Vagina (tissue), 2 donors: ENCODE results near the gene FUT9. TPM values are rescaled to one million over a fixed set of nuclear protein-coding genes. Genes with fewer than 3 reads are reported as not detected.

Experiments used
- DNase-seq, 2 donors: peaks; one replicate each; pipeline ENCODE4 v3.0.0-alpha.2; 2017; ENCODE audit errors: extremely low spot score in 2 of 2
- H3K27ac ChIP-seq: fragments of 200-600 bp; sonication (generic); one replicate; pipeline ENCODE4 v1.5.1; 2019
- H3K27me3 ChIP-seq: fragments of 200-600 bp; sonication (generic); one replicate; pipeline ENCODE4 v1.5.1; 2019
- H3K36me3 ChIP-seq, 2 donors: fragments of 200-600 bp; sonication (generic); one replicate each; pipeline ENCODE4 v1.5.1; 2017 to 2019
- H3K4me1 ChIP-seq: fragments of 200-600 bp; sonication (generic); one replicate; pipeline ENCODE4 v1.5.1; 2019
- H3K4me3 ChIP-seq, 2 donors: fragments of 200-600 bp; sonication (generic); 1 replicate in 1 of 2; 2 replicates in 1 of 2; pipeline ENCODE4 v1.5.1; 2016 to 2019
- H3K9me3 ChIP-seq: fragments of 200-600 bp; sonication (generic); one replicate; pipeline ENCODE4 v1.5.1; 2019
- CTCF ChIP-seq, 3 experiments: fragments of 450-650 bp in 2 of 3; fragments of 200-600 bp in 1 of 3; sonication (generic) in 1 of 3; IDR thresholded peaks; one replicate each; pipeline ENCODE4 v1.5.1; 2017 to 2019; ENCODE audit warnings: antibody characterized with exemption in 3 of 3, mild to moderate bottlenecking in 2 of 3, moderate library complexity in 2 of 3
- POLR2A ChIP-seq, 2 donors: fragments of 450-650 bp; IDR thresholded peaks; one replicate each; pipeline ENCODE4 v1.6.1; 2017; ENCODE audit warnings: antibody characterized with exemption in 2 of 2, mild to moderate bottlenecking in 2 of 2, moderate library complexity in 2 of 2
- POLR2AphosphoS5 ChIP-seq, 2 donors: sonication (generic); formaldehyde crosslinking; IDR thresholded peaks; one replicate each; pipeline ENCODE4 v1.9.0; 2017; ENCODE audit warnings: antibody characterized with exemption in 2 of 2, mild to moderate bottlenecking in 2 of 2, low read depth in 1 of 2; ENCODE audit not compliant: insufficient read depth in 1 of 2
- intact Hi-C: fragments of 100-400 bp; cut with DNase I; formaldehyde crosslinking; loops from one replicate; pipeline ENCODE4 v1.15.1; 2023
- total RNA-seq: library from RNA; depleted of rRNA; stranded (reverse); fragments of >200 nt; gene quantifications from one replicate; pipeline ENCODE4 v1.2.3, GENCODE V29; 2016

Gene FUT9
- total RNA-seq, 1 donor from 2014 or later: not detected

- intact Hi-C loops: no loop called here
Measured at GRCh38 chr6:96022225-96022624, 6.5 kb downstream of the FUT9 start.

DNA sequence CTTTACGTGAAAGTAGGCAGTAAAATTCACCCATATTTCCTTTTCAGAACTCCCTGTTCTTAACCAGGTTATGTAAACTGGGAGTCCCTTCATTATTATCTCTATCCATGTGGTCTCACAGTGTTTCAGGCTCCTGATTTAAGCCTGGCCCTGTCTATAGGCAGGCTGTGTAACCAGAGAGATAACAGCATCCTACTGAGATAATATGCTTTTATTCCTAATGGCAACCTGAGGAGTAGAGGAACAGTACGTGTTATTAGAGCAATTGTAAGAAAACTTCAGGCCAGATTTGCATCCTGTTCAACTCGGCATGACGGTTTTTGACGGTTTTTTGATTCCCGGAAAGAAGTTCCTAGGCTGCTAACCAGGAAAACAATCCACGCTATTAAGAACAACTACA lies 16.9 kb downstream of the FUT9 start:
- no peaks in the 10 kb centered on the region for H3K27me3 ChIP-seq
- H3K4me1 ChIP-seq: no peaks in the 10 kb centered on the region
- no peaks in the 10 kb centered on the region for H3K36me3 ChIP-seq
- no peak overlapping the region for H3K27ac ChIP-seq
- DNase-seq: no peak
- intact Hi-C loops: no loop called here
- H3K9me3 ChIP-seq: no peaks in the 10 kb centered on the region
- no peak overlapping the region for H3K4me3 ChIP-seq
- TF ChIP-seq CTCF (IDR thresholded peaks at IDR 0.05): no peak
- TF ChIP-seq POLR2A (IDR thresholded peaks at IDR 0.05): no peak
- TF ChIP-seq POLR2AphosphoS5 (IDR thresholded peaks at IDR 0.05; ENCODE audit: insufficient read depth in 1 of 2, low read depth in 1 of 2): no peak

More at GRCh38 chr6:96022225-96022624, 6.5 kb downstream of the FUT9 start:
- no peaks in the 10 kb centered on the region for H3K4me1 ChIP-seq
- no peaks in the 10 kb centered on the region for H3K36me3 ChIP-seq
- H3K27ac ChIP-seq: no peak overlapping the region
- no peak for DNase-seq
- H3K9me3 ChIP-seq: no peaks in the 10 kb centered on the region
- H3K27me3 ChIP-seq: no peaks in the 10 kb centered on the region
- no peak for TF ChIP-seq CTCF (IDR thresholded peaks at IDR 0.05)
- no peak for TF ChIP-seq POLR2AphosphoS5 (IDR thresholded peaks at IDR 0.05; ENCODE audit: insufficient read depth in 1 of 2, low read depth in 1 of 2)
- no peak for TF ChIP-seq POLR2A (IDR thresholded peaks at IDR 0.05)
- no peak overlapping the region for H3K4me3 ChIP-seq

DNA sequence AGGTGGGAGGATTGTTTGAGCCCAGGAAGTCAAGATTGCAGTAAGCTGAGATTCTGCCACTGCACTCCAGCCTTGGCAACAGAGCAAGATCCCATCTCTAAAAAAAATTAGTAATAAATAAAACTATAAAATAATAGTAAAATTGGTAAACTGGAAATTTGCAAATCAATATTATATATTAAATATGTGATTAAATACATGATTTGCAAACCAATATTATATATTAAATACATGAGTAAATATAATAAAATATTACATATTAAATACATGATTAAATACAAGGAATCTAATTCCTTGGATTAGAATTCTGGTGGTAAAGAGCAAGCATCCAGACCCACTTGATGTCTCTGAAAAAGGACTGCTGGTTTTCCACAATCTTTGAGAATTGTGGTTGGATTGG lies 35.8 kb downstream of the FUT9 start:
- no peaks in the 10 kb centered on the region for H3K9me3 ChIP-seq
- H3K27ac ChIP-seq: no peak overlapping the region
- intact Hi-C loops: no loop called here
- DNase-seq: no peak
- no peak overlapping the region for H3K4me3 ChIP-seq
- TF ChIP-seq POLR2A (IDR thresholded peaks at IDR 0.05) (no peak), POLR2AphosphoS5 (IDR thresholded peaks at IDR 0.05; ENCODE audit: insufficient read depth in 1 of 2, low read depth in 1 of 2) (no peak), CTCF (IDR thresholded peaks at IDR 0.05) (no peak)
- no peaks in the 10 kb centered on the region for H3K4me1 ChIP-seq
- no peaks in the 10 kb centered on the region for H3K36me3 ChIP-seq
- no peaks in the 10 kb centered on the region for H3K27me3 ChIP-seq

DNA sequence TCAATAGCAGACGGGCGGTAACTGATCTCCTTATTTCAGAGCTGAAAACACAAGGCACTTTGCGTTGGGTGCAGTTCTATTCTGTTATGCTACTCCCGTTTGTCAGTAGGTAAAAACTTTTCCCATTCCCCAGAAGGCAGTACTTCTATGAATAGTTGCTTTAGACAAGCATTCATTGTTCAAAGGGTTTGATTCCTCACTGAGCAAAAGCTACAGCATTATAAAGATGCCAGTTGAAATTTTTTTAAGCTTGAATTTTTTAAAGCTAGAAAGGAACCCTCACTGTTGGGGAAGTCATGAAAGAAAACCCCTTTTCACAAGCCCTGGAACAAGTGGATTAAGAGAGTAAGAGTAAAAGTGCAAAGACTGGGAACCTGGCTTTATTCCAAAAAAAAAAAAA lies 42.3 kb downstream of the FUT9 start:
- no peak overlapping the region for H3K27ac ChIP-seq
- no peaks in the 10 kb centered on the region for H3K9me3 ChIP-seq
- no peak overlapping the region for H3K4me3 ChIP-seq
- H3K36me3 ChIP-seq: no peaks in the 10 kb centered on the region
- H3K4me1 ChIP-seq: no peaks in the 10 kb centered on the region
- intact Hi-C loops: no loop called here
- TF ChIP-seq POLR2A (IDR thresholded peaks at IDR 0.05): no peak
- DNase-seq: no peak
- no peaks in the 10 kb centered on the region for H3K27me3 ChIP-seq

DNA sequence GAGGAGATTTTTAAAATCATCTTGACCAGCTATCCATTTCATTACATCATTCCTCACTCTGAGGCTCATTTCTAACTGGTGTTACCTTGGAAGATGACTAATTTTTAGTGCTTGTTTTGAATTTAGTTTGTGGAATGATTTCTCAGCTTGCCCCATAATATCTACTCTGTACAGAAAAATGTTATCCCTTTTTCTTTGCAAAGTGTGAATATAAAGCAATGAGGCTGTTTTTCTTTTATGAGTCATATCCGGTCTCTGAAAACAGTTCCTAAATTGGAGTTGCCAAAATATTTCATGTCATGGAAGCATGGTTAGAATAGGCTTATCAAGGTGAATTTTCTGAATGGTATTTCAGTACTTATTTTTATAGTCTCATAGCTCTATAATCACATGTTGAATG lies 43.8 kb downstream of the FUT9 start:
- Histone ChIP-seq H3K27me3 (no peaks in the 10 kb centered on the region), H3K4me1 (no peaks in the 10 kb centered on the region), H3K36me3 (no peaks in the 10 kb centered on the region), H3K4me3 (no peak overlapping the region), H3K9me3 (no peaks in the 10 kb centered on the region), H3K27ac (no peak overlapping the region)
- TF ChIP-seq POLR2AphosphoS5 (IDR thresholded peaks at IDR 0.05; ENCODE audit: insufficient read depth in 1 of 2, low read depth in 1 of 2): no peak
- intact Hi-C loops: no loop called here
- DNase-seq: no peak

DNA sequence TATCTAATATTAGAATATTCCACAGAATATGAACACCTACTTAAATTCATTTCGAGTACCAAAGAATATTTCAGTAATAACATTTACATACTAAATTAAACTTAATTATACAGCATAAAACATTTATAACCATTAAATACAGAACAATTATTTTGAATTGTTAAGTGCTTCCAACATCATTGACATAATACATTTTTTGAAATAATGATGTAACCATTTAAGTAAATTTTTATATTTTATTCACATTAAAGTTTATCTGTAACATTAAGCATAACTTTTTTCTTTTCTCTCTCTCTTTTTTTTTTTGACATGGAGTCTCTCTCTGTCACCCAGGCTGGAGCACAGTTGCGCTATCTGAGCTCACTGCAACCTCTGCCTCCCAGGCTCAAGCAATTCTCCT lies 44.5 kb downstream of the FUT9 start:
- no peak for TF ChIP-seq POLR2A (IDR thresholded peaks at IDR 0.05)
- TF ChIP-seq POLR2AphosphoS5 (IDR thresholded peaks at IDR 0.05; ENCODE audit: insufficient read depth in 1 of 2, low read depth in 1 of 2): no peak
- no peak for TF ChIP-seq CTCF (IDR thresholded peaks at IDR 0.05)

More for the DNA sequence above, 44.5 kb downstream of the FUT9 start:
- no peaks in the 10 kb centered on the region for H3K4me1 ChIP-seq
- H3K4me3 ChIP-seq: no peak overlapping the region
- H3K27ac ChIP-seq: no peak overlapping the region
- DNase-seq: no peak
- no peaks in the 10 kb centered on the region for H3K36me3 ChIP-seq
- intact Hi-C loops: no loop called here
- no peaks in the 10 kb centered on the region for H3K27me3 ChIP-seq
- no peaks in the 10 kb centered on the region for H3K9me3 ChIP-seq
